HepG2 (cell line): ENCODE results near the gene RANBP3L. TPM values are rescaled to one million over a fixed set of nuclear protein-coding genes. Genes with fewer than 3 reads are reported as not detected.
A peak's percentile ranks its signal among the peaks of the same experiment; 100 is the strongest.

ENCODE experiments used
- FOXA1 ChIP-seq, 2 experiments: fragments of 450-650 bp in 1 of 2; sonication (generic) in 1 of 2; formaldehyde crosslinking in 1 of 2; IDR thresholded peaks; 2 replicates each; pipeline versions ENCODE4 v1.4.0 to v1.6.1; 2016 to 2020; ENCODE audit warnings: missing genetic modification reagents in 1 of 2
- FOXA3 ChIP-seq: IDR thresholded peaks from 2 replicates; pipeline ENCODE4 v1.6.1; 2016; ENCODE audit warnings: missing genetic modification reagents, missing compliant biosample characterization
- HOXD1 ChIP-seq: sonication (generic); formaldehyde crosslinking; IDR thresholded peaks from 2 replicates; pipeline ENCODE4 v1.5.0; 2020; ENCODE audit warnings: missing genetic modification reagents
- MAZ ChIP-seq, 2 experiments: sonication (generic) in 1 of 2; formaldehyde crosslinking in 1 of 2; IDR thresholded peaks; 2 replicates each; pipeline versions ENCODE4 v1.5.0 to v1.6.1; 2012 to 2020; ENCODE audit warnings: low read depth in 2 of 2, mild to moderate bottlenecking in 2 of 2, borderline replicate concordance in 1 of 2, improper control_type of control experiment in 1 of 2, low read length in 1 of 2, missing genetic modification reagents in 1 of 2, moderate library complexity in 1 of 2
- MED8 ChIP-seq: sonication (generic); formaldehyde crosslinking; IDR thresholded peaks from 2 replicates; pipeline ENCODE4 v1.8.1; 2023; ENCODE audit warnings: mild to moderate bottlenecking, missing genetic modification reagents; ENCODE audit not compliant: insufficient replicate concordance
- NFKBIZ ChIP-seq: IDR thresholded peaks from 2 replicates; pipeline ENCODE4 v1.6.1; 2018; ENCODE audit warnings: missing genetic modification reagents, missing compliant biosample characterization
- NR2F2 ChIP-seq: IDR thresholded peaks from 2 replicates; pipeline ENCODE4 v1.6.1; 2012; ENCODE audit warnings: low read depth, inconsistent platforms, borderline replicate concordance
- RARG ChIP-seq: sonication (generic); formaldehyde crosslinking; IDR thresholded peaks from 2 replicates; pipeline ENCODE4 v1.4.0; 2020; ENCODE audit warnings: low read depth, mild to moderate bottlenecking, missing genetic modification reagents
- SUZ12 ChIP-seq: fragments of 150-350 bp; IDR thresholded peaks from 2 replicates; pipeline ENCODE4 v1.6.1; 2014; ENCODE audit warnings: low read depth, low read length
- TCF12 ChIP-seq, 2 experiments: fragments of 450-650 bp in 1 of 2; sonication (generic) in 1 of 2; formaldehyde crosslinking in 1 of 2; IDR thresholded peaks; 2 replicates each; pipeline versions ENCODE4 v1.6.1 to v1.8.0; 2017 to 2022; ENCODE audit warnings: antibody characterized with exemption in 1 of 2, mild to moderate bottlenecking in 1 of 2, missing genetic modification reagents in 1 of 2, moderate library complexity in 1 of 2
- YEATS2 ChIP-seq: sonication (generic); formaldehyde crosslinking; IDR thresholded peaks from 2 replicates; pipeline ENCODE4 v1.4.0; 2020; ENCODE audit warnings: missing genetic modification reagents, borderline replicate concordance
- ZFP90 ChIP-seq: sonication (generic); formaldehyde crosslinking; IDR thresholded peaks from 2 replicates; pipeline ENCODE4 v1.8.0; 2022; ENCODE audit warnings: missing genetic modification reagents, mild to moderate bottlenecking, inconsistent platforms, borderline replicate concordance
- ZNF318 ChIP-seq: sonication (generic); formaldehyde crosslinking; IDR thresholded peaks from 2 replicates; pipeline ENCODE4 v1.4.0; 2020; ENCODE audit warnings: mild to moderate bottlenecking, missing genetic modification reagents
- ZNF350 ChIP-seq: sonication (generic); formaldehyde crosslinking; IDR thresholded peaks from 2 replicates; pipeline ENCODE4 v1.4.0; 2020; ENCODE audit warnings: mild to moderate bottlenecking, low read depth, missing genetic modification reagents, borderline replicate concordance
- ZNF383 ChIP-seq: sonication (generic); formaldehyde crosslinking; IDR thresholded peaks from 2 replicates; pipeline ENCODE4 v1.4.0; 2020; ENCODE audit warnings: missing genetic modification reagents, mild to moderate bottlenecking, borderline replicate concordance
- ZNF644 ChIP-seq: IDR thresholded peaks from 2 replicates; pipeline ENCODE4 v1.6.1; 2016; ENCODE audit warnings: low read depth
- ZNF7 ChIP-seq: IDR thresholded peaks from 2 replicates; pipeline ENCODE4 v1.6.1; 2016; ENCODE audit warnings: missing biosample characterization, missing genetic modification reagents
- ZNF713 ChIP-seq: sonication (generic); formaldehyde crosslinking; IDR thresholded peaks from 2 replicates; pipeline ENCODE4 v1.4.0; 2020; ENCODE audit warnings: mild to moderate bottlenecking, missing genetic modification reagents
- ZNF891 ChIP-seq: sonication (generic); formaldehyde crosslinking; IDR thresholded peaks from 2 replicates; pipeline ENCODE4 v1.5.0; 2020; ENCODE audit warnings: mild to moderate bottlenecking, missing genetic modification reagents
- polyA plus RNA-seq, 8 experiments: library from polyadenylated mRNA; depleted of rRNA in 3 of 8; stranded (reverse) in 7 of 8; unstranded in 1 of 8; fragments of >200 nt; fragmentation: Illumina TruSeq in 4 of 8; extraction: Trizol in 4 of 8; gene quantifications; 2 replicates each; pipeline versions ENCODE4 v1.2.1 to v1.2.3, GENCODE V29; 2011 to 2016; ENCODE audit warnings: low read depth in 4 of 8, missing spikeins in 1 of 8, mixed read lengths in 1 of 8; ENCODE audit not compliant: insufficient read depth in 1 of 8
- total RNA-seq, 5 experiments: library from RNA; depleted of rRNA; stranded (reverse); fragments of >200 nt; fragmentation: Illumina TruSeq; extraction: Trizol; gene quantifications; 2 replicates each; pipeline ENCODE4 v1.2.3, GENCODE V29; 2016; ENCODE audit warnings: low read depth in 1 of 5

RANBP3L gene
- total and polyA plus RNA-seq, 2 of the 13 experiments (the other 11 are each of a cell fraction or from before 2014, with no cell fraction given) = 0.09 TPM; not detected in 1

- TF ChIP-seq ZNF318 (CRISPR knock-in tag) (peak; percentile 38; the same call in 1 of the 2 replicates), ZNF383 (CRISPR knock-in tag) (no peak), ZFP90 (no peak; the same call in 1 of the 2 replicates), RARG (CRISPR knock-in tag) (no peak), TCF12 (IDR thresholded peaks at IDR 0.05) (no peak), TCF12 (CRISPR knock-in tag; IDR thresholded peaks at IDR 0.05) (peak; percentile 37; the same call in 1 of the 2 replicates), ZNF644 (CRISPR knock-in tag) (no peak), NR2F2 (no peak; the same call in 1 of the 2 replicates), ZNF350 (CRISPR knock-in tag) (peak; percentile 85; the same call in 1 of the 2 replicates), SUZ12 (no peak), MAZ (IDR thresholded peaks at IDR 0.05; ENCODE audit: borderline replicate concordance, low read depth, low read length) (peak; percentile 49), MAZ (CRISPR knock-in tag; IDR thresholded peaks at IDR 0.05; ENCODE audit: low read depth) (peak; percentile 60; the same call in 1 of the 2 replicates), FOXA3 (no peak; the same call in none of the 2 replicates), ZNF7 (no peak), HOXD1 (CRISPR knock-in tag) (0 out of 2 replicates have a peak, but pooled peaks have one; percentile 22), ZNF891 (CRISPR knock-in tag) (no peak; the same call in 1 of the 2 replicates), FOXA1 (IDR thresholded peaks at IDR 0.05) (no peak), FOXA1 (CRISPR knock-in tag; IDR thresholded peaks at IDR 0.05) (peak; percentile 52), MED8 (CRISPR knock-in tag) (peak; percentile 83), ZNF713 (no peak), NFKBIZ (CRISPR knock-in tag) (0 out of 2 replicates have a peak, but pooled peaks have one; percentile 45), YEATS2 (CRISPR knock-in tag) (peak; percentile 80)
These were observed 59.8 kb downstream of the RANBP3L start, which contains the start of gene NADK2 (continued) for GRCh38 chr5:36241631-36242533.
